Caco-2 (cell line): ENCODE measurements around the gene YIPF3. TPM values are rescaled to one million over a fixed set of nuclear protein-coding genes. Genes with fewer than 3 reads are reported as not detected.
"Not testable (repeated sequence)": the region's sequence is repeated elsewhere in the genome, so short reads cannot be mapped to it uniquely, and the experiment has no call there.

ENCODE experiments used
- BruUV-seq: library from RNA; stranded (reverse); fragments of 400-500 nt; replicated peaks from 2 replicates; lab custom pipeline; 2021; lab: Mats Ljungman, UMichigan
- CTCF ChIA-PET: fragments of 300-600 bp; sonication (Branson Sonifier 250); formaldehyde crosslinking; loops from one replicate; lab custom pipeline; 2022; ENCODE audit warnings: antibody characterized with exemption; lab: Charles Lee
- POLR2A ChIA-PET: fragments of 300-600 bp; sonication (Branson Sonifier 250); formaldehyde crosslinking; loops from one replicate; lab custom pipeline; 2022; ENCODE audit warnings: antibody characterized with exemption; lab: Charles Lee
- DNase-seq, 2 experiments: peaks; one replicate each; pipeline versions ENCODE4 v3.0.0 to v3.0.0-alpha.2; 2020 to 2022
- H3K27me3 ChIP-seq: replicated peaks from 2 replicates; pipeline ENCODE4 v1.6.0; 2011; ENCODE audit warnings: low read length; ENCODE audit not compliant: control insufficient read depth, insufficient read depth
- H3K36me3 ChIP-seq: 2 replicates; pipeline ENCODE4 v1.5.1; 2011; ENCODE audit warnings: low read length; ENCODE audit not compliant: control insufficient read depth, insufficient read depth
- H3K4me1 ChIP-seq: fragments of 250-450 bp; sonication (Bioruptor Pico); 2 replicates; pipeline ENCODE4 v1.5.1; 2020; ENCODE audit warnings: mild to moderate bottlenecking
- H3K4me3 ChIP-seq: 2 replicates; pipeline ENCODE4 v1.5.1; 2011; ENCODE audit warnings: low read depth, mild to moderate bottlenecking, control low read depth, low read length
- H3K9me3 ChIP-seq: fragments of 250-450 bp; sonication (Bioruptor Pico); 2 replicates; pipeline ENCODE4 v1.5.1; 2020; ENCODE audit warnings: mild to moderate bottlenecking, moderate library complexity
- H3K27ac Mint-ChIP-seq: one replicate; pipeline ENCODE4 v1.8.0; 2022; ENCODE audit warnings: mixed read lengths; ENCODE audit not compliant: unreplicated experiment
- H3K27me3 Mint-ChIP-seq: one replicate; pipeline ENCODE4 v1.8.0; 2022; ENCODE audit warnings: mixed read lengths; ENCODE audit not compliant: insufficient read depth, unreplicated experiment
- H3K36me3 Mint-ChIP-seq: one replicate; pipeline ENCODE4 v1.8.0; 2022; ENCODE audit warnings: mild to moderate bottlenecking, mixed read lengths; ENCODE audit not compliant: insufficient read depth, unreplicated experiment
- H3K4me1 Mint-ChIP-seq: one replicate; pipeline ENCODE4 v1.8.0; 2022; ENCODE audit warnings: low read depth, mixed read lengths; ENCODE audit not compliant: unreplicated experiment
- H3K4me3 Mint-ChIP-seq: one replicate; pipeline ENCODE4 v1.8.0; 2022; ENCODE audit warnings: mild to moderate bottlenecking, moderate library complexity, mixed read lengths; ENCODE audit not compliant: unreplicated experiment
- H3K9me3 Mint-ChIP-seq: one replicate; pipeline ENCODE4 v1.8.0; 2022; ENCODE audit warnings: mixed read lengths; ENCODE audit not compliant: unreplicated experiment
- intact Hi-C: fragments of 100-400 bp; cut with micrococcal nuclease; formaldehyde crosslinking; loops from one replicate; pipeline ENCODE4 v1.10.0; 2022; ENCODE audit not compliant: unreplicated experiment
- total RNA-seq: library from RNA; stranded (reverse); gene quantifications from 2 replicates; pipeline ENCODE4 v1.2.3, GENCODE V29; 2022
- TF ChIP-seq, protein P1 (sequence below), 2 experiments: fragments of 200-600 bp in 1 of 2; IDR thresholded peaks; 1 replicate in 1 of 2; 2 replicates in 1 of 2; pipeline versions ENCODE4 v1.5.1 to v1.8.0; 2011 to 2022; ENCODE audit warnings: antibody characterized with exemption in 1 of 2, control low read depth in 1 of 2, inconsistent platforms in 1 of 2, low read depth in 1 of 2, low read length in 1 of 2, mild to moderate bottlenecking in 1 of 2, moderate library complexity in 1 of 2; ENCODE audit not compliant: insufficient read depth in 1 of 2, severe bottlenecking in 1 of 2, unreplicated experiment in 1 of 2

The YIPF3 gene
- total RNA-seq, 1 experiment from 2014 or later, result 99.8 TPM

DNA sequence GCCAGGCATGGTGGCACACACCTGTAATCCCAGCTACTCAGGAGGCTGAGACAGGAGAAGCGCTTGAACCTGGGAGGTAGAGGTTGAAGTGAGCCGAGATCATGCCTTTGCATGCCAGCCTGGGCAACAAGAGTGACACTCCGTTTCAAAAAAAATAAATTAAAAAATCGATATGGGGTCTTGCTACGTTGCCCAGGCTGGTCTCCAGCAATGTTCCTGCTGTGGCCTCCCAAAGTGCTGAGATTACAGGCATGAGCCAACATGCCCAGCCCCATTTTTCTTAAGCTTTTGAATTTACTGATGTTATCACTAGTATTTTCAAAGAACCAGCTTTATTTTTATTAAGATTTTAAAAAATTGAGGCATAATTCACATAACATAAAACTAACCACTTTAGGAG is 23.8 kb upstream of the YIPF3 start:
- H3K27me3 ChIP-seq, result no peaks in the 10 kb centered on the region
- intact Hi-C loops, result no loop called here
- TF ChIP-seq, protein P1, sequence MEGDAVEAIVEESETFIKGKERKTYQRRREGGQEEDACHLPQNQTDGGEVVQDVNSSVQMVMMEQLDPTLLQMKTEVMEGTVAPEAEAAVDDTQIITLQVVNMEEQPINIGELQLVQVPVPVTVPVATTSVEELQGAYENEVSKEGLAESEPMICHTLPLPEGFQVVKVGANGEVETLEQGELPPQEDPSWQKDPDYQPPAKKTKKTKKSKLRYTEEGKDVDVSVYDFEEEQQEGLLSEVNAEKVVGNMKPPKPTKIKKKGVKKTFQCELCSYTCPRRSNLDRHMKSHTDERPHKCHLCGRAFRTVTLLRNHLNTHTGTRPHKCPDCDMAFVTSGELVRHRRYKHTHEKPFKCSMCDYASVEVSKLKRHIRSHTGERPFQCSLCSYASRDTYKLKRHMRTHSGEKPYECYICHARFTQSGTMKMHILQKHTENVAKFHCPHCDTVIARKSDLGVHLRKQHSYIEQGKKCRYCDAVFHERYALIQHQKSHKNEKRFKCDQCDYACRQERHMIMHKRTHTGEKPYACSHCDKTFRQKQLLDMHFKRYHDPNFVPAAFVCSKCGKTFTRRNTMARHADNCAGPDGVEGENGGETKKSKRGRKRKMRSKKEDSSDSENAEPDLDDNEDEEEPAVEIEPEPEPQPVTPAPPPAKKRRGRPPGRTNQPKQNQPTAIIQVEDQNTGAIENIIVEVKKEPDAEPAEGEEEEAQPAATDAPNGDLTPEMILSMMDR (IDR thresholded peaks at IDR 0.05; ENCODE audit: insufficient read depth in 1 of 2, low read depth in 1 of 2, low read length in 1 of 2, severe bottlenecking in 1 of 2, unreplicated experiment in 1 of 2), result no peak
- H3K9me3 ChIP-seq, result no peaks in the 10 kb centered on the region
- H3K4me1 Mint-ChIP-seq, result no peaks in the 10 kb centered on the region
- H3K36me3 ChIP-seq, result no peaks in the 10 kb centered on the region
- ChIA-PET CTCF (no interaction called here), POLR2A (no interaction called here)
- DNase-seq, result no peak
- no peaks in the 10 kb centered on the region for H3K27me3 Mint-ChIP-seq
- no peak overlapping the region for H3K4me3 Mint-ChIP-seq
- no peaks in the 10 kb centered on the region for H3K4me1 ChIP-seq
- peaks cover 72% of the 10 kb centered on the region for H3K36me3 Mint-ChIP-seq
- no TSS peak for BruUV-seq
- no peak overlapping the region for H3K27ac Mint-ChIP-seq
- H3K4me3 ChIP-seq, result no peak overlapping the region
- no peaks in the 10 kb centered on the region for H3K9me3 Mint-ChIP-seq

DNA sequence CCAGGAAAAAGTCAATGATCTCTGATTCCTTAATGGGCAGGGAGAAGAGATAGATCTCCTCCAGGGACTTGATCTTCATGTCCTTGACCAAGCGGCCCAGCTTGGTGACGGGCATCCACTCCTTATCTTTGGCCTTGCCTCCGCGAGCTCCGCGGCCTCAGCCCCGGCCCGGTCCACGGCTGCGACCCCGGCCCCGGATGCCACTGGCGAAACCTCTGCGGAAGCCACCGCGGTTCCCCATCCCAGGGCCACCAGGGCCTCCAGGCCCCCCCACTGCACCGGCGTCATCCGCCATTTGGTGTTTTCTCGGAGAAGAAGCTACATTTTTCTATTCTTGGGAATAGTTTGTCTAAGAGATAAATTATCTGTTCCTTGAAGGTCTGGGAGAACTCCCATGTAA is 22.7 kb upstream of the YIPF3 start:
- H3K9me3 Mint-ChIP-seq, intact Hi-C loops, H3K27me3 ChIP-seq, H3K4me1 ChIP-seq, BruUV-seq, DNase-seq, POLR2A ChIA-PET, H3K9me3 ChIP-seq, H3K36me3 ChIP-seq, H3K4me3 Mint-ChIP-seq, H3K4me3 ChIP-seq, H3K27ac Mint-ChIP-seq, H3K27me3 Mint-ChIP-seq, CTCF ChIA-PET, H3K4me1 Mint-ChIP-seq: not testable (repeated sequence)
- H3K36me3 Mint-ChIP-seq, result peaks cover 71% of the 10 kb centered on the region

DNA sequence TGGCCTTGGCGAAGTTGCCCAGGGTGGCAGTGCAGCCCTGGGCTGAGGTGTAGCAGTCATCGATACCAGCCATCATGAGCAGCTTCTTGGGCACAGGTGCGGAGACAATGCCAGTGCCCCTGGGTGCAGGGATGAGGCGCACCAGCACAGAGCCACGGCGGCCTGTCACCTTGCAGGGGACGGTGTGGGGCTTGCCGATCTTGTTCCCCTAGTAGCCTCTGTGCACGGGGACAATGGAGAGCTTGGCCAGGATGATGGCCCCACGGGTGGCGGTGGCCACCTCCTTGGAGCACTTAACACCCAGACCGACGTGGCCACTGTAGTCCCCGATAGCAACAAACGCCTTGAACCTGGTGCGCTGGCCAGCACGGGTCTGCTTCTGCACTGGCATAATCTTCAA is 22.3 kb upstream of the YIPF3 start:
- H3K27ac Mint-ChIP-seq, H3K4me1 Mint-ChIP-seq, CTCF ChIA-PET, H3K36me3 ChIP-seq, H3K9me3 ChIP-seq, DNase-seq, BruUV-seq, H3K4me3 Mint-ChIP-seq, H3K4me1 ChIP-seq, H3K27me3 ChIP-seq, intact Hi-C loops, H3K4me3 ChIP-seq, H3K27me3 Mint-ChIP-seq, H3K9me3 Mint-ChIP-seq, POLR2A ChIA-PET: not testable (repeated sequence)
- H3K36me3 Mint-ChIP-seq, result peaks cover 71% of the 10 kb centered on the region

DNA sequence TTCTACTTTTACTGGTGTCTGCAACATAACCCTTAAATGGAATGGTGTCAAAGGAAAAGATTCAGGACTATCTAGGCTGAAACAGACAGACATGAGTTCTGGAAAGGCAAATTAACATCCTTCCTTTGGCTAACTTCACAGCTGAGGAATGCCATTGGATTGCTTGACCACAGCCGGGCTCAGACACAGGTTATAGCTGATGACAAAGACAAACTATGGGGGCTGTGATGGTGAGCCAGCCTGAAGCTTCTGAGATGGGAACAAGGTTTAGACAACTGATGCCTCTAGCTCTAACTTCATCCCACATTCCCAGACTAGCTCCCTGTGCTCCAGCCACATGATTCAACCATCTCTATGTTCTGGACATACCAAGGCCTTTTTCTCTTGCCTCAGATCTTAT is 15.5 kb upstream of the YIPF3 start:
- no TSS peak for BruUV-seq
- H3K9me3 Mint-ChIP-seq, result no peaks in the 10 kb centered on the region
- peaks cover 85% of the 10 kb centered on the region for H3K36me3 Mint-ChIP-seq
- DNase-seq, result no peak
- H3K9me3 ChIP-seq, result no peaks in the 10 kb centered on the region
- ChIA-PET POLR2A (no interaction called here), CTCF (no interaction called here)
- H3K4me1 Mint-ChIP-seq, result no peaks in the 10 kb centered on the region
- H3K27me3 ChIP-seq, result no peaks in the 10 kb centered on the region
- no peaks in the 10 kb centered on the region for H3K27me3 Mint-ChIP-seq
- no peak overlapping the region for H3K27ac Mint-ChIP-seq
- no peak overlapping the region for H3K4me3 Mint-ChIP-seq
- H3K36me3 ChIP-seq, result no peaks in the 10 kb centered on the region
- H3K4me3 ChIP-seq, result no peak overlapping the region
- intact Hi-C loops, result no loop called here
- no peaks in the 10 kb centered on the region for H3K4me1 ChIP-seq
- TF ChIP-seq, protein P1 (IDR thresholded peaks at IDR 0.05; ENCODE audit: insufficient read depth in 1 of 2, low read depth in 1 of 2, low read length in 1 of 2, severe bottlenecking in 1 of 2, unreplicated experiment in 1 of 2), result no peak
